K562 (cell line): ENCODE measurements around the gene FASLG. TPM values are rescaled to one million over a fixed set of nuclear protein-coding genes. Genes with fewer than 3 reads are reported as not detected.

Experiments used
- ATAC-seq: fragments of 200-7000 bp; cut with Tn5 transposase; 3 replicates; pipeline ENCODE4 v1.9.1; 2020; ENCODE audit warnings: moderate library complexity
- BruUV-seq: library from RNA; stranded (reverse); fragments of 400-500 nt; replicated peaks from 2 replicates; lab custom pipeline; 2021; lab: Mats Ljungman, UMichigan
- CTCF ChIA-PET: fragments of 300-600 bp; formaldehyde crosslinking; extraction: SDS; loops from one replicate; lab custom pipeline; 2021; ENCODE audit warnings: low intra/inter-chr PET ratio; lab: Yijun Ruan, JAX
- POLR2A ChIA-PET: fragments of 300-600, 350-650 bp; sonication (Branson Sonifier 250); formaldehyde crosslinking; extraction: SDS; loops from one replicate; lab custom pipeline; 2021; ENCODE audit warnings: antibody characterized with exemption, inconsistent platforms; lab: Yijun Ruan, JAX
- DNase-seq, 4 experiments: peaks; one replicate each; pipeline versions ENCODE4 v3.0.0 to v3.0.0-alpha.2; 2011 to 2018; ENCODE audit warnings: low spot score in 3 of 4, mixed read lengths in 3 of 4; ENCODE audit errors: extremely low read depth in 1 of 4
- FAIRE-seq: peaks from 2 replicates; lab custom pipeline; 2011; peaks lifted over from hg19 to GRCh38; lab: Jason Lieb, UNC
- H2AFZ ChIP-seq: 2 replicates; pipeline ENCODE4 v1.6.0; 2011; ENCODE audit warnings: low read depth, low read length, control low read depth, inconsistent platforms
- H3K27ac ChIP-seq: fragments of 200-600 bp; 3 replicates; pipeline ENCODE4 v1.8.0; 2011; ENCODE audit warnings: low read depth, mild to moderate bottlenecking, control low read depth, inconsistent platforms, low read length, moderate library complexity, mixed read lengths; ENCODE audit errors: extremely low read depth
- H3K27me3 ChIP-seq, 2 experiments: fragments of 300-600 bp in 1 of 2; 2 replicates in 1 of 2; 3 replicates in 1 of 2; pipeline versions ENCODE4 v1.6.0 to v1.8.0; 2011; ENCODE audit warnings: inconsistent platforms in 2 of 2, low read length in 2 of 2, mild to moderate bottlenecking in 1 of 2, mixed read lengths in 1 of 2, moderate library complexity in 1 of 2; ENCODE audit not compliant: control insufficient read depth in 2 of 2, insufficient read depth in 2 of 2
- H3K36me3 ChIP-seq: fragments of 300-600 bp; 3 replicates; pipeline ENCODE4 v1.8.0; 2011; ENCODE audit warnings: mild to moderate bottlenecking, low read length, inconsistent platforms; ENCODE audit not compliant: control insufficient read depth, insufficient read depth
- H3K4me1 ChIP-seq, 2 experiments: fragments of 200-600 bp in 1 of 2; replicated peaks in 1 of 2; 2 replicates in 1 of 2; 3 replicates in 1 of 2; pipeline versions ENCODE4 v1.5.1 to v1.8.0; 2011; ENCODE audit warnings: inconsistent platforms in 2 of 2, low read length in 2 of 2, mild to moderate bottlenecking in 1 of 2, mixed read lengths in 1 of 2, moderate library complexity in 1 of 2; ENCODE audit not compliant: control insufficient read depth in 2 of 2, insufficient read depth in 2 of 2
- H3K4me2 ChIP-seq: 2 replicates; pipeline ENCODE4 v1.6.1; 2011; ENCODE audit warnings: low read length, control low read depth, inconsistent platforms, mixed read lengths; ENCODE audit not compliant: insufficient read depth
- H3K4me3 ChIP-seq: fragments of 200-600 bp; sonication (generic), shearing (Covaris generic); 2 replicates; pipeline ENCODE4 v1.5.1; 2016; ENCODE audit warnings: control low read depth, inconsistent platforms
- H3K79me2 ChIP-seq: fragments of 200-600 bp; 3 replicates; pipeline ENCODE4 v1.8.0; 2011; ENCODE audit warnings: low read length, inconsistent platforms; ENCODE audit not compliant: control insufficient read depth, insufficient read depth
- H3K9ac ChIP-seq, 2 experiments: 2 replicates each; pipeline versions ENCODE4 v1.6.0 to v1.6.1; 2011; ENCODE audit warnings: low read depth in 2 of 2, low read length in 2 of 2, control low read depth in 1 of 2, inconsistent platforms in 1 of 2, mild to moderate bottlenecking in 1 of 2, mixed read lengths in 1 of 2; ENCODE audit not compliant: insufficient read depth in 1 of 2
- H3K9me1 ChIP-seq: one replicate; pipeline ENCODE4 v1.6.0; 2011; ENCODE audit warnings: inconsistent platforms, mild to moderate bottlenecking, low read length, moderate library complexity; ENCODE audit not compliant: control insufficient read depth, insufficient read depth
- H3K9me3 ChIP-seq: replicated peaks from 2 replicates; pipeline ENCODE4 v1.5.1; 2011; ENCODE audit warnings: low read depth, low read length, inconsistent platforms; ENCODE audit not compliant: control insufficient read depth, insufficient read depth
- H4K20me1 ChIP-seq: replicated peaks from 2 replicates; pipeline ENCODE4 v1.6.1; 2011; ENCODE audit warnings: low read length, inconsistent platforms, mixed read lengths; ENCODE audit not compliant: control insufficient read depth, insufficient read depth
- CBFA2T3 ChIP-seq: fragments of 450-650 bp; IDR thresholded peaks from 2 replicates; pipeline ENCODE4 v1.6.1; 2017
- CEBPB ChIP-seq: fragments of 450-650 bp; IDR thresholded peaks from 2 replicates; pipeline ENCODE4 v1.6.1; 2016; ENCODE audit warnings: missing genetic modification characterization, missing compliant biosample characterization
- CREM ChIP-seq: IDR thresholded peaks from 2 replicates; pipeline ENCODE4 v1.6.1; 2014; ENCODE audit warnings: antibody characterized with exemption, low read depth
- CXXC5 ChIP-seq: fragments of 250-450 bp; sonication (Bioruptor Pico); IDR thresholded peaks from 2 replicates; pipeline ENCODE4 v1.8.0; 2022; ENCODE audit warnings: inconsistent platforms, mild to moderate bottlenecking, moderate library complexity
- DIDO1 ChIP-seq: fragments of 450-650 bp; IDR thresholded peaks from 2 replicates; pipeline ENCODE4 v1.6.1; 2016; ENCODE audit warnings: low read depth, missing biosample characterization, missing genetic modification characterization
- EHMT2 ChIP-seq: fragments of 450-650 bp; IDR thresholded peaks from 2 replicates; pipeline ENCODE4 v1.6.1; 2018; ENCODE audit warnings: antibody characterized with exemption
- MED1 ChIP-seq: sonication (generic); formaldehyde crosslinking; IDR thresholded peaks from 2 replicates; pipeline ENCODE4 v1.8.1; 2023; ENCODE audit warnings: missing genetic modification reagents, borderline replicate concordance
- NFE2L1 ChIP-seq: fragments of 450-650 bp; IDR thresholded peaks from 2 replicates; pipeline ENCODE4 v1.6.1; 2016; ENCODE audit warnings: missing genetic modification characterization, low read depth, mild to moderate bottlenecking, missing compliant biosample characterization, moderate library complexity, borderline replicate concordance
- NR2C1 ChIP-seq, 2 experiments: fragments of 450-650 bp; IDR thresholded peaks; 2 replicates each; pipeline ENCODE4 v1.6.1; 2017; ENCODE audit warnings: mild to moderate bottlenecking in 2 of 2, antibody characterized with exemption in 1 of 2, inconsistent platforms in 1 of 2, missing compliant biosample characterization in 1 of 2, missing genetic modification characterization in 1 of 2
- POLR3A ChIP-seq: IDR thresholded peaks from 2 replicates; pipeline ENCODE4 v1.6.1; 2011; ENCODE audit warnings: borderline replicate concordance, mild to moderate bottlenecking, moderate library complexity; ENCODE audit not compliant: insufficient read length, insufficient read depth; ENCODE audit errors: extremely low read depth
- PTTG1 ChIP-seq: fragments of 450-650 bp; IDR thresholded peaks from 2 replicates; pipeline ENCODE4 v1.6.1; 2016; ENCODE audit warnings: low read depth, mild to moderate bottlenecking, missing genetic modification characterization, missing compliant biosample characterization
- SMARCA4 ChIP-seq: fragments of 450-650 bp; IDR thresholded peaks from 2 replicates; pipeline ENCODE4 v1.6.1; 2016
- SP1 ChIP-seq: sonication (generic); formaldehyde crosslinking; IDR thresholded peaks from 2 replicates; pipeline ENCODE4 v1.8.1; 2022; ENCODE audit warnings: mild to moderate bottlenecking, missing genetic modification reagents
- TCF3 ChIP-seq: sonication (generic); formaldehyde crosslinking; IDR thresholded peaks from 2 replicates; pipeline ENCODE4 v1.4.0; 2020; ENCODE audit warnings: mild to moderate bottlenecking, missing genetic modification reagents
- TCF7 ChIP-seq: sonication (generic); IDR thresholded peaks from 2 replicates; pipeline ENCODE4 v1.6.1; 2016; ENCODE audit warnings: antibody characterized with exemption, borderline replicate concordance
- TEAD1 ChIP-seq, 2 experiments: fragments of 450-650 bp in 1 of 2; sonication (generic) in 1 of 2; formaldehyde crosslinking; IDR thresholded peaks; 2 replicates each; pipeline versions ENCODE4 v1.4.0 to v1.8.0; 2020 to 2022; ENCODE audit warnings: mild to moderate bottlenecking in 2 of 2, missing genetic modification reagents in 1 of 2
- ZNF740 ChIP-seq, 3 experiments: fragments of 200-800 bp in 1 of 3; sonication (Bioruptor generic) in 1 of 3; sonication (generic) in 1 of 3; formaldehyde crosslinking in 1 of 3; IDR thresholded peaks; 2 replicates each; pipeline versions ENCODE4 v1.6.1 to v1.8.0; 2016 to 2022; ENCODE audit warnings: mild to moderate bottlenecking in 2 of 3, missing compliant biosample characterization in 2 of 3, missing genetic modification characterization in 2 of 3, missing genetic modification reagents in 1 of 3
- WGBS: fragments of 100-300 bp; shearing (Covaris generic); methylation state at CpG from one replicate; pipeline ENCODE4 v1.1.6; 2016; ENCODE audit warnings: low coverage, mixed read lengths; ENCODE audit not compliant: insufficient coverage; ENCODE audit errors: missing lambda C conversion rate; 5-methylcytosine and 5-hydroxymethylcytosine counted together
- in situ Hi-C: fragments of 300-500 bp; cut with MboI; formaldehyde crosslinking; loops from 4 replicates; pipeline ENCODE4 v1.15.0; 2018; ENCODE audit warnings: inconsistent platforms, mixed read lengths
- intact Hi-C: fragments of 100-400 bp; cut with micrococcal nuclease; formaldehyde crosslinking; loops from 2 replicates; pipeline ENCODE4 v1.14.2; 2022
- polyA plus RNA-seq, 8 experiments: library from polyadenylated mRNA; depleted of rRNA in 4 of 8; stranded (reverse) in 5 of 8; unstranded in 3 of 8; fragments of >200 nt; fragmentation: Nextera tagmentation in 2 of 8; fragmentation: Illumina TruSeq in 1 of 8; extraction: Ambion mirVana in 2 of 8; extraction: Trizol in 1 of 8; gene quantifications; 2 replicates each; pipeline versions ENCODE4 v1.2.1 to v1.2.3, GENCODE V29; 2011 to 2014; ENCODE audit warnings: inconsistent platforms in 1 of 8, missing spikeins in 1 of 8
- total RNA-seq, 7 experiments: library from RNA; depleted of rRNA in 6 of 7; stranded (reverse); fragments of >200 nt in 6 of 7; fragmentation: Illumina TruSeq in 2 of 7; extraction: Trizol in 2 of 7; gene quantifications; 2 replicates each; pipeline versions ENCODE4 v1.2.1 to v1.2.3, GENCODE V29; 2011 to 2021; ENCODE audit warnings: low replicate concordance in 1 of 7

Gene FASLG
- total and polyA plus RNA-seq, 9 of the 15 experiments (the other 6 are each of a cell fraction or from before 2014, with no cell fraction given), result not detected

GRCh38 chr1:172630868-172631267 lies 28.0 kb upstream of the FASLG start (continued):
- TF ChIP-seq TEAD1 (CRISPR knock-in tag; IDR thresholded peaks at IDR 0.05) (peak in 1 of 2 experiments; percentile 53; a peak in 1 of 4 replicates), NFE2L1 (tag) (0 out of 2 replicates have a peak, but pooled peaks have one; percentile 14), CEBPB (tag) (no peak), DIDO1 (tag) (0 out of 2 replicates have a peak, but pooled peaks have one; percentile 56), CXXC5 (CRISPR knock-in tag) (peak; percentile 42; the same call in 1 of the 2 replicates), NR2C1 (IDR thresholded peaks at IDR 0.05) (no peak), NR2C1 (tag; IDR thresholded peaks at IDR 0.05) (peak; percentile 69), MED1 (CRISPR knock-in tag) (no peak)

- Histone ChIP-seq H3K4me1 (peaks cover 0 to 25% of the 10 kb centered on the region in 2 experiments; a peak in 4 of 5 replicates), H2AFZ (peak overlapping the region; percentile 66), H3K9me1 (no peaks in the 10 kb centered on the region), H3K4me3 (no peak overlapping the region), H3K27ac (peak overlapping the region; percentile 56; the same call in 2 of the 3 replicates), H3K79me2 (no peaks in the 10 kb centered on the region), H3K36me3 (no peaks in the 10 kb centered on the region), H3K9ac (no peak overlapping the region), H4K20me1 (no peaks in the 10 kb centered on the region), H3K4me2 (peak overlapping the region; percentile 44), H3K27me3 (no peaks in the 10 kb centered on the region), H3K9me3 (peaks cover 4% of the 10 kb centered on the region; the same call in 1 of the 2 replicates)
- POLR2A ChIA-PET, result interaction anchor here (0.7 to 0.8 kb wide), 2 partner anchors 56 to 1039 kb away, joined by 3 read pairs; no protein-coding TSS in a partner anchor
- CTCF ChIA-PET, result no interaction called here
- in situ Hi-C loops (loop anchor here (10.0 kb wide), 1 partner anchor 423 kb away; no protein-coding TSS in a partner anchor), intact Hi-C loops (no loop called here)
- 21% methylated on average over 2 of the region's 2 CpGs for WGBS
- FAIRE-seq (peak; percentile 78), ATAC-seq (peak; percentile 75), DNase-seq (peak; percentile 35 to 79 (median 56))
- BruUV-seq, result no TSS peak
- TF ChIP-seq CREM (peak; percentile 43; the same call in 1 of the 2 replicates), SMARCA4 (peak; percentile 81), POLR3A (no peak), CBFA2T3 (peak; percentile 75), SP1 (no peak), TCF3 (CRISPR knock-in tag) (peak; percentile 73), TCF7 (no peak), EHMT2 (peak; percentile 83), ZNF740 (CRISPR knock-in tag; IDR thresholded peaks at IDR 0.05) (peak; percentile 94), ZNF740 (tag; IDR thresholded peaks at IDR 0.05) (0 out of 4 replicates have a peak, but pooled peaks of 1 of the 2 experiments have one; percentile 35), PTTG1 (no peak)
These were observed 21.4 kb upstream of the FASLG start for GRCh38 chr1:172637522-172637921.
